AML-193 (cell line): ENCODE measurements around the gene RAPGEF6.
"Not testable (repeated sequence)": the region's sequence is repeated elsewhere in the genome, so short reads cannot be mapped to it uniquely, and the experiment has no call there.

Source experiments
- DNase-seq, 2 experiments: peaks; one replicate each; lab custom pipeline; 2025; lab: John Stamatoyannopoulos, UW

RAPGEF6 gene

GRCh38 chr5:131634996-131635683, at the start of gene RAPGEF6:
RAPGEF6 (minus strand) TSS chr5:131635229; CDS start chr5:131635030, 199 bp downstream.
- peak; percentile 99 for DNase-seq

GRCh38 chr5:131684595-131684994, 49.6 kb upstream of the RAPGEF6 start:
- no peak for DNase-seq

GRCh38 chr5:131684051-131684450, 49.0 kb upstream of the RAPGEF6 start:
- no peak for DNase-seq

- DNase-seq: no peak
These were observed 47.8 kb upstream of the RAPGEF6 start for GRCh38 chr5:131682826-131683225.

GRCh38 chr5:131682175-131682574, 47.1 kb upstream of the RAPGEF6 start:
- no peak for DNase-seq

GRCh38 chr5:131679911-131680310, 44.9 kb upstream of the RAPGEF6 start:
- DNase-seq: no peak

GRCh38 chr5:131678273-131678672, 43.2 kb upstream of the RAPGEF6 start:
- not testable (repeated sequence) for DNase-seq

- no peak for DNase-seq
These were observed 42.1 kb upstream of the RAPGEF6 start for GRCh38 chr5:131677115-131677514.

GRCh38 chr5:131672776-131673175, 37.7 kb upstream of the RAPGEF6 start:
- no peak for DNase-seq

- no peak for DNase-seq
These were observed 37.1 kb upstream of the RAPGEF6 start for GRCh38 chr5:131671994-131672655.

- DNase-seq: no peak
These were observed 36.4 kb upstream of the RAPGEF6 start for GRCh38 chr5:131671409-131671808.

GRCh38 chr5:131664929-131665328, 29.9 kb upstream of the RAPGEF6 start:
- DNase-seq: no peak

- no peak for DNase-seq
These were observed 26.9 kb upstream of the RAPGEF6 start for GRCh38 chr5:131661933-131662332.

- DNase-seq: no peak
These were observed 24.8 kb upstream of the RAPGEF6 start for GRCh38 chr5:131659841-131660240.

- no peak for DNase-seq
These were observed 24.3 kb upstream of the RAPGEF6 start for GRCh38 chr5:131659290-131659689.

GRCh38 chr5:131654776-131655175, 19.7 kb upstream of the RAPGEF6 start:
- no peak for DNase-seq

GRCh38 chr5:131654309-131654708, 19.3 kb upstream of the RAPGEF6 start:
- DNase-seq: no peak

- DNase-seq: no peak
These were observed 14.1 kb upstream of the RAPGEF6 start for GRCh38 chr5:131649161-131649560.

GRCh38 chr5:131647048-131647769, 12.2 kb upstream of the RAPGEF6 start:
- no peak for DNase-seq

- no peak for DNase-seq
These were observed 9.8 kb upstream of the RAPGEF6 start for GRCh38 chr5:131644822-131645221.

GRCh38 chr5:131644370-131644769, 9.3 kb upstream of the RAPGEF6 start:
- no peak for DNase-seq

GRCh38 chr5:131641494-131641893, 6.5 kb upstream of the RAPGEF6 start:
- DNase-seq: no peak
